ENCODE results near the gene POLR2A. TPM values are rescaled to one million over a fixed set of nuclear protein-coding genes. Genes with fewer than 3 reads are reported as not detected.

Gene POLR2A
- total RNA-seq, 1 donor from 2014 or later: 151 TPM

GRCh38 chr17:7497636-7498035 lies 13.5 kb downstream of the POLR2A start:
- no peaks in the 10 kb centered on the region for H3K9me3 Mint-ChIP-seq (ENCODE audit: unreplicated experiment)
- H3K36me3 Mint-ChIP-seq (ENCODE audit: low read depth, unreplicated experiment): peaks cover 39% of the 10 kb centered on the region
- Histone ChIP-seq H3K36me3 (ENCODE audit: insufficient read depth, low read length) (peaks cover 66% of the 10 kb centered on the region), H3K4me3 (ENCODE audit: insufficient read depth, low read depth, low read length) (no peak overlapping the region), H3K9ac (ENCODE audit: low read length) (no peak overlapping the region), H4K20me1 (ENCODE audit: insufficient read depth, low read length) (peaks cover 88% of the 10 kb centered on the region), H3K4me1 (ENCODE audit: insufficient read depth, low read length) (no peaks in the 10 kb centered on the region), H3K27ac (ENCODE audit: low read depth, low read length) (no peak overlapping the region), H3K9me3 (ENCODE audit: insufficient read depth, low read depth, low read length) (no peaks in the 10 kb centered on the region), H3K4me2 (ENCODE audit: low read length) (no peak overlapping the region), H3K79me2 (ENCODE audit: insufficient read depth, low read length) (peaks cover 67% of the 10 kb centered on the region), H2AFZ (ENCODE audit: low read depth, low read length) (no peak overlapping the region), H3K27me3 (ENCODE audit: insufficient read depth, low read length) (no peaks in the 10 kb centered on the region)
- TF ChIP-seq CTCF (IDR thresholded peaks at IDR 0.05; ENCODE audit: insufficient read depth, low read depth, low read length): no peak
- no peak for TF ChIP-seq EZH2 (IDR thresholded peaks at IDR 0.05; ENCODE audit: insufficient read depth, low read length)
- DNase-seq (ENCODE audit: low read depth) (no peak), FAIRE-seq (no peak)
- no peak overlapping the region for H3K27ac Mint-ChIP-seq (ENCODE audit: unreplicated experiment)
- H3K4me1 Mint-ChIP-seq (ENCODE audit: low read depth, unreplicated experiment): peaks cover 7% of the 10 kb centered on the region
- H3K4me3 Mint-ChIP-seq (ENCODE audit: unreplicated experiment): no peak overlapping the region
- H3K27me3 Mint-ChIP-seq (ENCODE audit: low read depth, unreplicated experiment): no peaks in the 10 kb centered on the region

DNA sequence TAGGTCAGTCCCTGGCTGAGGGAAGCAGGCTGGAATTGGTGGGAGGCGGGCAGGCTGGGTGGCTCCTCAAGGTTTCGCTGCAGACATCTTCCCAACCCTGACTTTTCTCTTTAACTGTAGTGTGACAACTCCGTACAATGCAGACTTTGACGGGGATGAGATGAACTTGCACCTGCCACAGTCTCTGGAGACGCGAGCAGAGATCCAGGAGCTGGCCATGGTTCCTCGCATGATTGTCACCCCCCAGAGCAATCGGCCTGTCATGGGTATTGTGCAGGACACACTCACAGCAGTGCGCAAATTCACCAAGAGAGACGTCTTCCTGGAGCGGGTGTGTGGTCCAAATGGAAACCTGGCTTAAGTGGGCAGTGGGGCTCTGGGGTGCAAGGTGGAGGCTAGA lies 15.0 kb downstream of the POLR2A start:
- H3K27ac Mint-ChIP-seq (ENCODE audit: unreplicated experiment): no peak overlapping the region
- H3K9ac ChIP-seq (ENCODE audit: low read length): no peak overlapping the region
- H3K36me3 ChIP-seq (ENCODE audit: insufficient read depth, low read length): peaks cover 75% of the 10 kb centered on the region
- H3K36me3 Mint-ChIP-seq (ENCODE audit: low read depth, unreplicated experiment): peaks cover 45% of the 10 kb centered on the region
- H4K20me1 ChIP-seq (ENCODE audit: insufficient read depth, low read length): peaks cover 87% of the 10 kb centered on the region
- no peak overlapping the region for H3K27ac ChIP-seq (ENCODE audit: low read depth, low read length)
- TF ChIP-seq CTCF (IDR thresholded peaks at IDR 0.05; ENCODE audit: insufficient read depth, low read depth, low read length) (no peak), EZH2 (IDR thresholded peaks at IDR 0.05; ENCODE audit: insufficient read depth, low read length) (no peak)
- no peaks in the 10 kb centered on the region for H3K9me3 Mint-ChIP-seq (ENCODE audit: unreplicated experiment)
- no peak for FAIRE-seq
- H3K4me1 ChIP-seq (ENCODE audit: insufficient read depth, low read length): no peaks in the 10 kb centered on the region
- H2AFZ ChIP-seq (ENCODE audit: low read depth, low read length): no peak overlapping the region
- H3K4me3 ChIP-seq (ENCODE audit: insufficient read depth, low read depth, low read length): no peak overlapping the region
- DNase-seq (ENCODE audit: low read depth): no peak
- no peak overlapping the region for H3K4me3 Mint-ChIP-seq (ENCODE audit: unreplicated experiment)
- peaks cover 54% of the 10 kb centered on the region for H3K79me2 ChIP-seq (ENCODE audit: insufficient read depth, low read length)
- no peak overlapping the region for H3K4me2 ChIP-seq (ENCODE audit: low read length)
- H3K27me3 Mint-ChIP-seq (ENCODE audit: low read depth, unreplicated experiment): no peaks in the 10 kb centered on the region
- no peaks in the 10 kb centered on the region for H3K4me1 Mint-ChIP-seq (ENCODE audit: low read depth, unreplicated experiment)
- no peaks in the 10 kb centered on the region for H3K27me3 ChIP-seq (ENCODE audit: insufficient read depth, low read length)
- H3K9me3 ChIP-seq (ENCODE audit: insufficient read depth, low read depth, low read length): no peaks in the 10 kb centered on the region

DNA sequence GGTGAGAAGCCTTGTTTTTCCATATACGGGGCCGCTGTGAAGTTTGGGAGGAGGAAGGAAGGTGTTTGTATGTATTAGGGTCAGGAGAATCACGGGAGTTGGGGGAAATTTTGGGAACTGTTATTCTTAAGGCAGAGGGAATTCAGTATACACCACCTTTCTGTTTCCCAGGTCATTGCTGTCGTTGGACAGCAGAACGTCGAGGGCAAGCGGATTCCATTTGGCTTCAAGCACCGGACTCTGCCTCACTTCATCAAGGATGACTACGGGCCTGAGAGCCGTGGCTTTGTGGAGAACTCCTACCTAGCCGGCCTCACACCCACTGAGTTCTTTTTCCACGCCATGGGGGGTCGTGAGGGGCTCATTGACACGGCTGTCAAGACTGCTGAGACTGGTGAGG lies 17.6 kb downstream of the POLR2A start:
- Histone ChIP-seq H3K27me3 (ENCODE audit: insufficient read depth, low read length) (no peaks in the 10 kb centered on the region), H3K9me3 (ENCODE audit: insufficient read depth, low read depth, low read length) (no peaks in the 10 kb centered on the region), H3K4me2 (ENCODE audit: low read length) (no peak overlapping the region), H3K9ac (ENCODE audit: low read length) (no peak overlapping the region), H4K20me1 (ENCODE audit: insufficient read depth, low read length) (peaks cover 74% of the 10 kb centered on the region), H2AFZ (ENCODE audit: low read depth, low read length) (no peak overlapping the region), H3K79me2 (ENCODE audit: insufficient read depth, low read length) (peaks cover 34% of the 10 kb centered on the region), H3K4me3 (ENCODE audit: insufficient read depth, low read depth, low read length) (no peak overlapping the region), H3K36me3 (ENCODE audit: insufficient read depth, low read length) (peaks cover 83% of the 10 kb centered on the region), H3K4me1 (ENCODE audit: insufficient read depth, low read length) (no peaks in the 10 kb centered on the region), H3K27ac (ENCODE audit: low read depth, low read length) (no peak overlapping the region)
- peaks cover 42% of the 10 kb centered on the region for H3K36me3 Mint-ChIP-seq (ENCODE audit: low read depth, unreplicated experiment)
- no peaks in the 10 kb centered on the region for H3K4me1 Mint-ChIP-seq (ENCODE audit: low read depth, unreplicated experiment)
- DNase-seq (ENCODE audit: low read depth) (no peak), FAIRE-seq (no peak)
- no peaks in the 10 kb centered on the region for H3K9me3 Mint-ChIP-seq (ENCODE audit: unreplicated experiment)
- no peak for TF ChIP-seq CTCF (IDR thresholded peaks at IDR 0.05; ENCODE audit: insufficient read depth, low read depth, low read length)
- TF ChIP-seq EZH2 (IDR thresholded peaks at IDR 0.05; ENCODE audit: insufficient read depth, low read length): no peak
- no peaks in the 10 kb centered on the region for H3K27me3 Mint-ChIP-seq (ENCODE audit: low read depth, unreplicated experiment)
- no peak overlapping the region for H3K4me3 Mint-ChIP-seq (ENCODE audit: unreplicated experiment)
- H3K27ac Mint-ChIP-seq (ENCODE audit: unreplicated experiment): no peak overlapping the region

All from astrocyte (in vitro differentiated cells and primary cell).